ENCODE measurements around the gene MPHOSPH9.

The MPHOSPH9 gene

DNA sequence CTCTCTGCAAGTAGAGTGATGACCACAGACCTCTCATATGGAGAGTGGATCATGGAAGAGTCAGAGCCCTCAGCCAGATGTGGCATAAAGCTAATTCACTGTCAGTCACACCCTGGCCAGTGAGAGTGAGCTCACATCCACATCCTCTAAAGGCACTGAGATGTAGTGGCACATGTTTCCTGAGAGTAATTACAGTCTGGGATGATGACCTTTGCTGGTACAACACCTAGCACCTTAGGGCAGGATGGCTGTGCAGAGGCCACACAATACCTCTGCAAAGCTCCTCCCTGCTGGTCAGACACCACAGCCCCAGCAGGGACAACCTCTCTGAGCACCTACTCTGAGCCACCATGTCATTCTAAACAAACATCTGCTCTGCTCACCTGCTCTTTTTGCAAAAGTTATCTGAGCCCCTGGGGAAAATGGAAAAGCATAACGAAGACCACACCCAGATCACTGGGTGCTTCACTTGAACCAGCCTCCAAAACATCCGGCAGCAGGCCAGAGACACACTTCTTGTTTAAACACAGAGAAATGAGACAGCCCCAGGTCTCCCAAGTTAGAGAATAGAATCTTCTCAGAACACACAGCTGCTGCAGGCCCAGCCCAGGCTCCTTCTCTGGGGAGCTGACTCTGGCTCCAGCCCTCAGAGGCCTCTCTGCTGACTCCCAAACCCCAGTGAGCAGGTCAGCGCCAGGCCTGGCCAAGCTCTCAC lies 112.3 kb downstream of the MPHOSPH9 start:
- DNase-seq = no peak

GRCh38 chr12:123119808-123120207 lies 113.1 kb downstream of the MPHOSPH9 start:
- DNase-seq = peak; percentile 32

DNA sequence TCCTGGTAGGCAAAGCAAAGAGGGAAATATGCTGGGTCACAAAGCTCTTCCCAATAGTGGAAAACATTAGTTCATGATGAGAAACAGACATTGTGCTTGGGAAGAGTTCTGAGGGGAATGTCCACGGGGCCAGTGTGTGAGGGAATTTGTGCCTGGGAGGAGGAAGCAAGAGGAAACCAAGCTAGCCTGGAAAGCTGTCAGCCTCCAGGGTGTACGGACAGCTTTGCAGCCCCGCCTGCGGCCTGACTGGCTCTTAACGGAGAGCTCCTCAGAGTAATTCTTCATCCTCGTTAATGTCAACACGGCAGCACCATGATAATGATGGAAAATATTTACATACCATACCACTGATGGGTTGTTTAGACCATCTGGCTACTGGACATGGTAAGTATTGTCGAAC lies 114.4 kb downstream of the MPHOSPH9 start:
- DNase-seq = no peak

DNA sequence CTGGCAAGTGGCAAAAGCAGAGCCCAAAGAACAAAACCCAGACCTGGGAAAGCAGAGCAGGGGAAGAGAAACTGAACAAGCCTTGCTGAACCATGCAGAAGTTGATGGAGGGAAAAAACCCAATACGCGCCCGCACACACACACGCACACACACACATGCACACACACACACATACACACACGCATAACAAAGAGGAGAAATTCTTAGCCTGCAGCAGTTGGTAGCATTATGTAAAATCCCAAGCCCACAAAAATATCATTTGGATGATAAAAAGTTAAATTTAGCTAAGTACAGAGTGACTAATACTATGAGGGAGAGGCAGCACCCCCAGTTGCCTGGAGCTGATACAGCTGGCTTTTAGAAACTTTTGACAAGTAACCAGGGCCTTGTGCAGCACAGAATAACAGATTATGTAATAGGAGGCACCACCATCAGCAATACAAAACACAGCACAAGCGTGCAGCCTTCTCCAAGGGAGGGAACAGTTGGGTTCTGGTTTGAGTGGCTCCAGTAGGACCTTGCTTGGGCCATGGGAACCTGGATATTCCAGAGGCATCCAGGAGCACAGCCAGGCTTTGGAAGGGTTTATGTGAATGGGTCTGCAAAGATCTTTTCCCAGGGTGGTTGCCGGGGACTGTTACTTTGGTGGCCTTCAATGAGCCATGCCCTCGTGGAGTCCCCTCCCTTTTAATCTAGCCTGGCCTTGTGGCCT lies 117.4 kb downstream of the MPHOSPH9 start:
- peak; percentile 50 for DNase-seq

DNA sequence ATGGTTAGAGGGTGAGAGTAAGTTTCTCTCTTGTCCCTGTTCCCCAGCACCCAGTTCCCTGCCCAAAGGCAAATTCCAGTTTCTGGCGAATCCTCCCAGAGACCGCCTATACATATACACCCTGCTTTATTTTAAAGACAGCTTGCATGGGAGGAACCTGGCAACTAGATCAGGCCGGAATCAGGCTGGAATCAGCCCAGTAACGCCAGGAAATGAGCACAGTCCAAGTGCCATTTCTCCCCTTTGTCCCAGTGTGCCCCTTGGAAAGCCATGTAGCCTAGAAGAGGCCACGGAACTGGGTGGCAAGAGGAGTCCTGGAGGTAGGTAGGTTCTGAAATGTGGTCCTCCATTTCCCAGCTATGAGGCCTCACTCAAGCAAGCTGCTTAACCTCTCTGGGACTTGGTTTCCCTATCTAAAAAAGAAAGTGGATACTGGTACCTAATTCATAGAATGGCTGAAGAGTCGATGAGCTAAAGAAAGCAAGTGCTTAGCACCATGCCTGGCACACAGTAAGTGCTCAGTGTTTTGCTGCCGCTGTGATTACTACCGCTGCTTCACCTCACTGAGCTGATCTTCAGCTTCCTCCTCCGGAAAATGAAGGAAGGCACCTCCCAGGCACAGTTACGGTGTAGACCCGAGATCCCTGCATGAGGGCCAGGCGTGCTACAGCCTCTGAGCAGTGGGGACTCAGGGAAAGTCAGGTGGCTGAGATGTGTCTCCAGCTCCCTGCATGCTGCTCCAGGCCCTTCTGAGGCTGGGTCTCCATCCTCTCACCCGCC lies 118.4 kb downstream of the MPHOSPH9 start:
- no peak for DNase-seq

DNA sequence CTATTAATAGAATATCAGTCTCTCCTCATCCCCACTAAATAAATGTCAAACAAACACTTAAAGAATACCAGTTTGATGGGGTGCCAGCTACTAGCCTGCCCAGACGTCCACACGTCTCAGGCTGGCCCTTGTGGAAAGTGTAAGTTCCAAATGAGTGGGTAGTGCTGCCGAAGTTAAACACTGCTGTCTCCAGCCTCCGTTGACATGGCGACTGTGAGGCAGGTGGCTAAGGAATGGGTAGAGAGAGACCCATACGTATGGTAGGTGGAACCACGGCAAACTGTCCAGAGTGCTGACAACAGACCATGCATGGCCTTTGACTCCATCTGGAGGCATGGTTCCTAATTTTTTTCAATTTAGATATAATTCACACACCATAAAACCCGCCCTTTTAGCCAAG lies 119.9 kb downstream of the MPHOSPH9 start:
- no peak for DNase-seq

GRCh38 chr12:123111498-123112165 lies 121.3 kb downstream of the MPHOSPH9 start:
- no peak for DNase-seq

DNA sequence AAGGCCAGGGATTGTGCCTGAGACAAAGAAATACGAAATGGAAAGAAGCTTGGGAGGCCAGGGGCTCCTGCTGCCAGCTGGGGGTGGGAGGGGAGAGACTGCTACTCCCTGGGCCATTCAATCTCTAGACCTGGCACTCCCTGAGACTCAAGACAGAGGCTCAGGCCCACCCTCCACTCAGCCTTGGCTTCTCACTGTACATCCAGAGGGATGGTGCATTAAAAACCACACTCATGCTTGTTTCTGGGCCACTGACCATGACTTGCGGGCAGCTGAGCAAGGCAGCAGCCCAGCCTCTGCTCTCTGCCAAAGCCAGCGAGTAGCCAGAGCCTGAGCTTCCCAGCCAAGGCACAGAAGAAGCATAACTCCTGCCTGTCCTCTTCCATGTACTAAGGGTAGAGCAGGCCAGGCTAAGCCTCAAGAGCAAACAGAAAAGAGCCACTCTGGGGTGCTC lies 123.6 kb downstream of the MPHOSPH9 start:
- DNase-seq = no peak

DNA sequence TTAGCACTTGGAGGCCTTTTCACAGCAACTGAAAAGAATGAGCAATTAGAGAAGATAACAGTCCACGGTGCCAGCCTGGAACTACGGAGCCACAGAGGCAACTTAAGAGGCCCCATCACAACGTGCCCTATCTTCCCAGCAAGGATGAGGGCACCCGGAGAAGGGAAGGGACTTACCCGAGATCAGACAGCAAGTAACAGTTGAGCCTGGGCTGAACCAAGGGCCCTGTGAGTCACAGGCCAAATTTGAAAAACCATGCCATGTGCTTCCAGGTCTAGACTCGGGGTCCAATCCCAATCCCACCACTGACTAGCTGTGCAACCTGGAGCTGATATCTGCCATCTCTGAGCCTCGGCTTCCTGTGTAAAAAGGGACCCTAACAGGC lies 124.3 kb downstream of the MPHOSPH9 start:
- DNase-seq = no peak

GRCh38 chr12:123107926-123108681 lies 124.8 kb downstream of the MPHOSPH9 start:
- no peak for DNase-seq

GRCh38 chr12:123106640-123107359 lies 126.1 kb downstream of the MPHOSPH9 start:
- DNase-seq = peak; percentile 71

DNA sequence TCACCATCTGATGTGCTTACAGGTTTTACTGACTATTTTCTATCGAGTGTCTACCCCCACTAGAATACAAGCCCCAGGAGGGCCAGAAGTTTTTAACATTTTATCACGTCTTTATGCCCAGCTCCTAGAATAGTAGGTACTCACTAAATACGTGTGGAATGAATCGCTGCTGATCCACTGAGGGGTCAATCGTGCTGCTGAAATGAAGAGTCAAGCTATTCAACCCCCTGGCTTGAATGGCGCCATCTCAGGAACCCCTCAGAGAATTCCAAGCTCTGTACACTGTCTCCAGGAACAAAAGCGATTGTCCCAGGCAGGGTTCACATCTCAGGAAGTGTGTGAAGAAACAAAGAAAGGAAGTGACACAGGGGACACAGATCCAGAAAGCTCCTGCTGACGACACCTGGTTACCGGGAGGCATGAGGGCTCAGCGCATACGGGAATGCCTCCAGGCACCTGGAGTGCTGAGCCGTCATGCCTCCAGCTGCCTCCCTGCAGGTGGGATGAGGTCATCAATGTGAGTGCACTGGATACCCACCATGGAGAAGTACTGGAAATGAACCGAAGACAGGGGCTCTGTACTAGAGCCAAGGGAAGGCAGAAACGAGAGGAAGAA lies 127.6 kb downstream of the MPHOSPH9 start:
- no peak for DNase-seq

- DNase-seq = no peak
Observed at GRCh38 chr12:123104809-123105208, 128.1 kb downstream of the MPHOSPH9 start.

Measured in CD4-positive, alpha-beta T cell treated with Interferon gamma for 1 hour (primary cell).